ENCODE measurements around the gene ELK1.

DNA sequence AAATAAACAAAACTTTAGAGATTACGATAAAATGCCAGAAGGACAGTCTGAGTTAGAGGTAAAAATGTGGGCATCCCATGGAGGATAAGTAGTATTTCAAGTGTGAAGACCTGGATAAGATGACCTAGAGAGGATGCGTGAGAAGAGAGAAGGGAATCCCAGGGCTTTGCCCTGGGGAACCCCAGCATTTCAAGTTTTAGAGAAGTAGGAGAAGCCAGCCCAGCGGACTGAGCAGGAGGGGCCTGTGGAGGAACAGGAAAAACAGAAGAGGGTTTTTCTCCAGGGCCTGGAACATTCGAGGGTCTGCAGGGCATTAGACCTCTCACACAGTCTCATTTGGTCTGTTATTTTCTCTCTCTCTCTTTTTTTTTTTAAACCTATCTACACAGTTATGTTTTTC is 17.7 kb downstream of the ELK1 start:
- no peak for TF ChIP-seq POLR2A (IDR thresholded peaks at IDR 0.05)
- TF ChIP-seq, protein P1, sequence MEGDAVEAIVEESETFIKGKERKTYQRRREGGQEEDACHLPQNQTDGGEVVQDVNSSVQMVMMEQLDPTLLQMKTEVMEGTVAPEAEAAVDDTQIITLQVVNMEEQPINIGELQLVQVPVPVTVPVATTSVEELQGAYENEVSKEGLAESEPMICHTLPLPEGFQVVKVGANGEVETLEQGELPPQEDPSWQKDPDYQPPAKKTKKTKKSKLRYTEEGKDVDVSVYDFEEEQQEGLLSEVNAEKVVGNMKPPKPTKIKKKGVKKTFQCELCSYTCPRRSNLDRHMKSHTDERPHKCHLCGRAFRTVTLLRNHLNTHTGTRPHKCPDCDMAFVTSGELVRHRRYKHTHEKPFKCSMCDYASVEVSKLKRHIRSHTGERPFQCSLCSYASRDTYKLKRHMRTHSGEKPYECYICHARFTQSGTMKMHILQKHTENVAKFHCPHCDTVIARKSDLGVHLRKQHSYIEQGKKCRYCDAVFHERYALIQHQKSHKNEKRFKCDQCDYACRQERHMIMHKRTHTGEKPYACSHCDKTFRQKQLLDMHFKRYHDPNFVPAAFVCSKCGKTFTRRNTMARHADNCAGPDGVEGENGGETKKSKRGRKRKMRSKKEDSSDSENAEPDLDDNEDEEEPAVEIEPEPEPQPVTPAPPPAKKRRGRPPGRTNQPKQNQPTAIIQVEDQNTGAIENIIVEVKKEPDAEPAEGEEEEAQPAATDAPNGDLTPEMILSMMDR (IDR thresholded peaks at IDR 0.05), result no peak
